ENCODE measurements around the gene TRPV4.

Gene TRPV4

GRCh38 chr12:109738878-109739665, 94.1 kb downstream of the TRPV4 start:
- no peak for DNase-seq

GRCh38 chr12:109738209-109738608, 95.0 kb downstream of the TRPV4 start:
- DNase-seq: no peak

DNA sequence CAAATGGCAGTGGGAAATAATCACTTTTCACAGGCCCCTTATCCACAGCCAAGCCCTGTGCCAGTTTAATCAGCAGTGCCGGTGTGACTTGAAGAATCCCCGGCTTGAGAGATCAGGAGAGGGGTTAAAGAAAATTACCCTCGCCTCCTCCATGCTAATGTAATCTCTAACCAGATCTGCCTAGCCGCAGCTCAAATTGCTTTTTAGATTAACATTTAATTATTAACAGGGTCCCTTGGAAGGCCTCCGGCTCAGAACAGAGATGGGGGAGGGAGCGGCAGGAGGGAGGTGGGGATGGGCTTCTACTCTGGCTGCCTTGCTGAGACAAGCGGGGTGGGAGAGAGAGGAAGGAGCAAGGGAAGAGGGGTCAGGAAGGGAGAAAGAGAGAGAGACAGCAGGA, 95.6 kb downstream of the TRPV4 start:
- no peak for DNase-seq

GRCh38 chr12:109737126-109737525, 96.1 kb downstream of the TRPV4 start:
- DNase-seq: no peak

GRCh38 chr12:109736552-109737108, 96.6 kb downstream of the TRPV4 start:
- peak; percentile 67 for DNase-seq

GRCh38 chr12:109735825-109736551, 97.2 kb downstream of the TRPV4 start:
- DNase-seq: no peak

DNA sequence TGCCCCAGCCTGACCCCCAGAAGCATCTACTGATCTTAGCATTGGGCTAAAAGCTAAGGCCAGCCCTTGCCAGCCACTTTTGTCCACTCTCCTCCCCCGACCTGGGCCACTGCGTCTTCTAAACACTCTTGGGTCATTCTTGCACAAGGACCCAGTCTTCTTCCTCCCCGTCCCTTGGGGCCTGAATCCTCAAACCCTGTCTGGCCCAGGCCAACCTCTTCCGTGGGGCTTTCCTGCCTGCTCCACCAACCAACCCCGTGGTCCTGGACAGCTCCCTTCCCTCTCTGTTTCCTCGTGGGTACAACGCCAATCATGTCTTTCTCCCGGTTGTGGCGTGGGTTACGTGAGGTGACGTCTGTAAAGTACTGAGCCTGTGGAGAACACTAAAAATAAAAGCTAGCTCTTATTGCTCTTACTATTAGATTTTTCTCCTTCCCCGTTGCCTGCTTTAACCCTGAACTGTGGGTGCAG, 98.1 kb downstream of the TRPV4 start:
- DNase-seq: no peak

GRCh38 chr12:109734219-109735000, 98.8 kb downstream of the TRPV4 start:
- DNase-seq: no peak

All from hematopoietic multipotent progenitor cell treated with erythropoietin and hydrocortisone succinate and interleukin-3 and kit ligand, for 8 days (in vitro differentiated cells).